ENCODE measurements around the gene SUGCT. TPM values are rescaled to one million over a fixed set of nuclear protein-coding genes. Genes with fewer than 3 reads are reported as not detected.
"Not testable (repeated sequence)": the region's sequence is repeated elsewhere in the genome, so short reads cannot be mapped to it uniquely, and the experiment has no call there.

Gene SUGCT
- total and polyA plus RNA-seq, 12 donors: 8.4 to 96.4 (median 25.5) TPM

DNA sequence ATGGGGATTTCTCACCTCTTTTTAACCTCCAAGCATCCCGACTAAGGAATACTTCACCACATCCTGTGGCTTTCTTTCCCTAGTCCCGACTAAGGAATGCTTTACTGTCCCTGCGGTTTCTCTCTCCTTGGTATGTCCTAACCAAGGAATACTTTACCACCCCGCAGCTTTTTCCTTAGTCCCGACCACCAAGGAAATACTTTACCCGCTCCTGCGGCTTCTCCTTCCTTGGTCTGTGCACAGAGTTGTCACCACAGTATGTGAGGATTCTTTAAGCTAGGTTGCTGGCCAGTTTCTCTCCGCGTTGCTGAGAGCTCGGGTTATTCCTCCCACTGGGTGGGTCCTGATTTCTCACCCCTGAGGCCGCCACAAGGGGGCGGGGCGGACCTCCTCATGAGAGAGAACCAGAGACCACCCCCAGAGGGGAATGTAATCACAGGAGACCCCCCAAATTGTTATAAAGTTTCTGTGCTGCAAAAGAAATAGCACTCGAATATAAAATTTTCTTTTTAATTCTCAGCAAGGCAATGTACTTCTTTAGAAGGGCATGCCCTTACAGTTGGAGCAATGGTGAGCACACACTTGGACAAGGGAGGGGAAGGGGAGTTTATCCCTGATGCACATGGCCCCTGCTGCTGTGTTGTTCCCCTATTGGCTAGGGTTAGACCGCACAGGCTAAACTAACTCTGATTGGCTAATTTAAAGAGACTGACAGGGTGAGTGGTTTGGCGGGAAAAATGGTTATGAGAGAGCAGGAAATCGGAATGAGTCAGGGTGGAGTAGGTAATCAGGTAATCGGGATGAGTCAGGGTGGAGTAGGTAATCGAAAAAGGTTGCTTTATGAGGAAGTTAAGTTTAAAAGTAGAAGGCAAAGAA, 12.8 kb downstream of the SUGCT start:
- Histone ChIP-seq H3K9me3 (replicated peaks in 1 of 3) (no peaks in the 10 kb centered on the region), H3K4me1 (replicated peaks in 1 of 2) (no peaks in the 10 kb centered on the region), H3K4me3 (no peak overlapping the region), H3K27me3 (no peaks in the 10 kb centered on the region), H3K36me3 (replicated peaks in 1 of 2) (no peaks in the 10 kb centered on the region), H3K27ac (no peak overlapping the region)
- intact Hi-C loops (cut with DNase I): no loop called here
- WGBS, 4 donors: 83 to 91% (median 86%) methylated on average over 19 of the region's 19 CpGs
- no peak for TF ChIP-seq POLR2A (IDR thresholded peaks at IDR 0.05)
- TF ChIP-seq, protein P1, sequence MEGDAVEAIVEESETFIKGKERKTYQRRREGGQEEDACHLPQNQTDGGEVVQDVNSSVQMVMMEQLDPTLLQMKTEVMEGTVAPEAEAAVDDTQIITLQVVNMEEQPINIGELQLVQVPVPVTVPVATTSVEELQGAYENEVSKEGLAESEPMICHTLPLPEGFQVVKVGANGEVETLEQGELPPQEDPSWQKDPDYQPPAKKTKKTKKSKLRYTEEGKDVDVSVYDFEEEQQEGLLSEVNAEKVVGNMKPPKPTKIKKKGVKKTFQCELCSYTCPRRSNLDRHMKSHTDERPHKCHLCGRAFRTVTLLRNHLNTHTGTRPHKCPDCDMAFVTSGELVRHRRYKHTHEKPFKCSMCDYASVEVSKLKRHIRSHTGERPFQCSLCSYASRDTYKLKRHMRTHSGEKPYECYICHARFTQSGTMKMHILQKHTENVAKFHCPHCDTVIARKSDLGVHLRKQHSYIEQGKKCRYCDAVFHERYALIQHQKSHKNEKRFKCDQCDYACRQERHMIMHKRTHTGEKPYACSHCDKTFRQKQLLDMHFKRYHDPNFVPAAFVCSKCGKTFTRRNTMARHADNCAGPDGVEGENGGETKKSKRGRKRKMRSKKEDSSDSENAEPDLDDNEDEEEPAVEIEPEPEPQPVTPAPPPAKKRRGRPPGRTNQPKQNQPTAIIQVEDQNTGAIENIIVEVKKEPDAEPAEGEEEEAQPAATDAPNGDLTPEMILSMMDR (IDR thresholded peaks at IDR 0.05): no peak
- DNase-seq: no peak

DNA sequence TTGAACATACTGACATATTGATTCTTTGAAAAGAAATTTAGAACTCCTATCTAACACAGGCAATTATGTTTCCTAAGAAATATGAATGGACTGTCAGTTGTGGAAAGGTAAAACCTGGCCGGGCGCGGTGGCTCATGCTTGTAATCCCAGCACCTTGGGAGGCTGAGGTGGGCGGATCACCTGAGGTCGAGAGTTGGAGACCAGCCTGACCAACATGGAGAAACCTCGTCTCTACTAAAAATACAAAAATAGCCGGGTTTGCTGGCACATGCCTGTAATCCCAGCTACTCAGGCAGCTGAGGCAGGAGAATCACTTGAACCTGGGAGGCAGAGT, 13.4 kb downstream of the SUGCT start:
- H3K27me3 ChIP-seq; H3K9me3 ChIP-seq (replicated peaks in 1 of 3); intact Hi-C loops (cut with DNase I); H3K4me1 ChIP-seq (replicated peaks in 1 of 2); DNase-seq; H3K4me3 ChIP-seq; H3K27ac ChIP-seq; H3K36me3 ChIP-seq (replicated peaks in 1 of 2): not testable (repeated sequence)
- 92 to 97% (median 94%) methylated on average over 7 of the region's 7 CpGs for WGBS, 4 donors

DNA sequence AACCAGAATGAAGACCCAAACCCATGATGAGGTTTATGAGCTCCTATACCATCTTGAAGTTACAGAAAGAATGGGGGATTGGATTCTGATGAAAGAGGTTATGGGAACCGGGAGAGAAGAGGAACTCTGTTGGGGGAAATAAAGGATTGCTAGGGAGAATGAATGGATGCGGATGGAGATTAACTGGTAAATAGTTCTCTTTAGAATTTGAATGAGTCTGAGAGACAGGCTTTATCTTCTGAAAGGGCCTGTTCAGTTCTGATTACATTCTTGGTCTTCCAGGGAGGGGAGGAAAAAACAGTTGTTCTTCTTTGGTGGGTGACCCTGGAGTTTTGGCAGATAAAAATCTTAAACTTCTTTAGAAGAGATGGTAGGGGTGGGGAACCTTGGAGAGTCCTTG, 13.9 kb downstream of the SUGCT start:
- no peak for DNase-seq
- Histone ChIP-seq H3K4me1 (replicated peaks in 1 of 2) (no peaks in the 10 kb centered on the region), H3K36me3 (replicated peaks in 1 of 2) (no peaks in the 10 kb centered on the region), H3K27ac (no peak overlapping the region), H3K4me3 (no peak overlapping the region), H3K27me3 (no peaks in the 10 kb centered on the region), H3K9me3 (replicated peaks in 1 of 3) (no peaks in the 10 kb centered on the region)
- 84 to 91% (median 88%) methylated on average over 2 of the region's 2 CpGs for WGBS, 4 donors
- intact Hi-C loops (cut with DNase I): no loop called here
- TF ChIP-seq, protein P1 (IDR thresholded peaks at IDR 0.05): no peak
- TF ChIP-seq POLR2A (IDR thresholded peaks at IDR 0.05): no peak

DNA sequence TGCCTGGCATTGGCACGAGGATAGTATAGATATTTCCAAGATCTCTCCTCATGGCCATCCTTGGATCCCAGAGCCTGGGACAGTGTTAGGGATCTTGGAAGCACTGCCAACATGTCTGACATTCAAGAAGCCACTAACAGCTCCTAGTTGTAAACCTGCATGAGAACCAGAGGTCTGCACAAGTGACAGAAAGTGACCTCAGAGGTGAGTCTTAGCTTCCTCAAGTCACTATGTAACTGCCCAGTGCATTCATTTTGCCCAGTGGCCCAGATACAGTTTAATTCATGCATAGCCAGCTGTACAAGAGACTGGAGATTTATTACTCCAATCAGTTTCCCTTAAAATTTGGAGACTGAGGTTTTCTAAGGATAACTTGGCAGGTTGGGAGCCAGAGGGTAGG, 16.7 kb downstream of the SUGCT start:
- intact Hi-C loops (cut with DNase I): no loop called here
- no peaks in the 10 kb centered on the region for H3K9me3 ChIP-seq (replicated peaks in 1 of 3)

More for the DNA sequence above, 16.7 kb downstream of the SUGCT start:
- Histone ChIP-seq H3K36me3 (replicated peaks in 1 of 2) (no peaks in the 10 kb centered on the region), H3K27me3 (no peaks in the 10 kb centered on the region), H3K27ac (no peak overlapping the region), H3K4me1 (replicated peaks in 1 of 2) (no peaks in the 10 kb centered on the region), H3K4me3 (no peak overlapping the region)
- no peak for DNase-seq
- 83 to 100% (median 90%) methylated on average over 1 of the region's 1 CpG for WGBS, 4 donors
- TF ChIP-seq POLR2A (IDR thresholded peaks at IDR 0.05): no peak
- TF ChIP-seq, protein P1 (IDR thresholded peaks at IDR 0.05): no peak
